Esophagus squamous epithelium (tissue), 4 donors: ENCODE data around the gene TRIM51.

Experiments used
- POLR2A ChIP-seq, 4 donors: fragments of 450-650 bp; IDR thresholded peaks; one replicate each; pipeline ENCODE4 v1.6.1; 2017; ENCODE audit warnings: antibody characterized with exemption in 4 of 4, mild to moderate bottlenecking in 4 of 4, moderate library complexity in 3 of 4
- TF ChIP-seq, protein P1 (sequence below), 6 experiments: fragments of 450-650 bp in 4 of 6; fragments of 200-600 bp in 2 of 6; sonication (generic) in 2 of 6; IDR thresholded peaks; one replicate each; pipeline ENCODE4 v1.5.1; 2016 to 2019; ENCODE audit warnings: antibody characterized with exemption in 6 of 6, mild to moderate bottlenecking in 4 of 6, moderate library complexity in 4 of 6

DNA sequence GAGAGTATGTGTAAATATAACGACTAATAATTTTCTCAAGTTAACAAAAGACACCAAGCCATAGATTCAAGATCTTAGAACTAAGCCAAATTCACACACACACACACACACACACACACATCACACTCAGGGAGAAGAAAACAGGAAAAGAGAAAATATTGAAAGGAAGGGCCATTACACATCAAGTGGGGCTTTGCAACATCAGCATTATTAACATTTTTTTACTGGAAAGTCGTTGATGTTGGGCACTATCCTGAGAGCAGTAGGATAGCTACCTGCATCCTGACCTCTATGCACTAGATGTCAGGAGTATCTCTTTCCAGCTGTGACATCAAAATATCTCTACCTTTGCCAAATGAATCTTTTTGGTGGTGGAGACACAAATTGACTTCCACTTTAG is 35.6 kb upstream of the TRIM51 start:
- TF ChIP-seq, protein P1, sequence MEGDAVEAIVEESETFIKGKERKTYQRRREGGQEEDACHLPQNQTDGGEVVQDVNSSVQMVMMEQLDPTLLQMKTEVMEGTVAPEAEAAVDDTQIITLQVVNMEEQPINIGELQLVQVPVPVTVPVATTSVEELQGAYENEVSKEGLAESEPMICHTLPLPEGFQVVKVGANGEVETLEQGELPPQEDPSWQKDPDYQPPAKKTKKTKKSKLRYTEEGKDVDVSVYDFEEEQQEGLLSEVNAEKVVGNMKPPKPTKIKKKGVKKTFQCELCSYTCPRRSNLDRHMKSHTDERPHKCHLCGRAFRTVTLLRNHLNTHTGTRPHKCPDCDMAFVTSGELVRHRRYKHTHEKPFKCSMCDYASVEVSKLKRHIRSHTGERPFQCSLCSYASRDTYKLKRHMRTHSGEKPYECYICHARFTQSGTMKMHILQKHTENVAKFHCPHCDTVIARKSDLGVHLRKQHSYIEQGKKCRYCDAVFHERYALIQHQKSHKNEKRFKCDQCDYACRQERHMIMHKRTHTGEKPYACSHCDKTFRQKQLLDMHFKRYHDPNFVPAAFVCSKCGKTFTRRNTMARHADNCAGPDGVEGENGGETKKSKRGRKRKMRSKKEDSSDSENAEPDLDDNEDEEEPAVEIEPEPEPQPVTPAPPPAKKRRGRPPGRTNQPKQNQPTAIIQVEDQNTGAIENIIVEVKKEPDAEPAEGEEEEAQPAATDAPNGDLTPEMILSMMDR (IDR thresholded peaks at IDR 0.05): no peak
- TF ChIP-seq POLR2A (IDR thresholded peaks at IDR 0.05): no peak
